GM18951 (cell line): ENCODE results near the gene CBFB.

Experiments
- POLR2A ChIP-seq: IDR thresholded peaks from 4 replicates; pipeline ENCODE4 v1.6.1; 2011; ENCODE audit warnings: mild to moderate bottlenecking; ENCODE audit not compliant: insufficient read length, insufficient read depth; ENCODE audit errors: extremely low read depth
- in situ Hi-C: fragments of 300-500 bp; cut with MboI; formaldehyde crosslinking; loops from one replicate; pipeline ENCODE4 v1.12.0; 2022; ENCODE audit warnings: low sequenced_read_pairs, mixed read lengths, inconsistent platforms; ENCODE audit not compliant: unreplicated experiment

CBFB gene

GRCh38 chr16:67084345-67085028 is 55.5 kb downstream of the CBFB start:
- in situ Hi-C loops = no loop called here
- TF ChIP-seq POLR2A = no peak

GRCh38 chr16:67086822-67087221 is 57.9 kb downstream of the CBFB start:
- no peak for TF ChIP-seq POLR2A
- in situ Hi-C loops = no loop called here

- in situ Hi-C loops = no loop called here
- no peak for TF ChIP-seq POLR2A
Observed at GRCh38 chr16:67087291-67087690, 58.3 kb downstream of the CBFB start.

- no peak for TF ChIP-seq POLR2A
- in situ Hi-C loops = no loop called here
Observed at GRCh38 chr16:67087803-67088202, 58.9 kb downstream of the CBFB start.

- in situ Hi-C loops = no loop called here
Observed at GRCh38 chr16:67088551-67088950, 59.6 kb downstream of the CBFB start.

GRCh38 chr16:67089101-67089500 is 60.2 kb downstream of the CBFB start:
- in situ Hi-C loops = no loop called here
- TF ChIP-seq POLR2A = no peak

More at GRCh38 chr16:67088551-67088950, 59.6 kb downstream of the CBFB start:
- TF ChIP-seq POLR2A = no peak

GRCh38 chr16:67091906-67092566 is 63.1 kb downstream of the CBFB start:
- no peak for TF ChIP-seq POLR2A
- in situ Hi-C loops = no loop called here

- in situ Hi-C loops = no loop called here
- no peak for TF ChIP-seq POLR2A
Observed at GRCh38 chr16:67093098-67093726, 64.3 kb downstream of the CBFB start.

- in situ Hi-C loops = no loop called here
- no peak for TF ChIP-seq POLR2A
Observed at GRCh38 chr16:67098599-67098998, 69.7 kb downstream of the CBFB start.

- in situ Hi-C loops = no loop called here
- TF ChIP-seq POLR2A = no peak
Observed at GRCh38 chr16:67100569-67101310, 71.8 kb downstream of the CBFB start.

GRCh38 chr16:67101311-67102082 is 72.5 kb downstream of the CBFB start:
- no peak for TF ChIP-seq POLR2A
- in situ Hi-C loops = no loop called here

- in situ Hi-C loops = no loop called here
- no peak for TF ChIP-seq POLR2A
Observed at GRCh38 chr16:67104061-67104460, 75.1 kb downstream of the CBFB start.
